Stomach (tissue), 4 donors: ENCODE results near the gene RAPGEF3.

Experiments
- POLR2AphosphoS5 ChIP-seq, 3 donors: sonication (generic); formaldehyde crosslinking; IDR thresholded peaks; one replicate each; pipeline ENCODE4 v1.6.1; 2016; ENCODE audit warnings: antibody characterized with exemption in 3 of 3
- TF ChIP-seq, protein P1 (sequence below), 7 experiments: fragments of 450-650 bp in 4 of 7; fragments of 200-600 bp in 3 of 7; sonication (generic) in 3 of 7; IDR thresholded peaks; one replicate each; pipeline ENCODE4 v1.5.1; 2016 to 2019; ENCODE audit warnings: antibody characterized with exemption in 7 of 7, control low read depth in 2 of 7, mild to moderate bottlenecking in 1 of 7

DNA sequence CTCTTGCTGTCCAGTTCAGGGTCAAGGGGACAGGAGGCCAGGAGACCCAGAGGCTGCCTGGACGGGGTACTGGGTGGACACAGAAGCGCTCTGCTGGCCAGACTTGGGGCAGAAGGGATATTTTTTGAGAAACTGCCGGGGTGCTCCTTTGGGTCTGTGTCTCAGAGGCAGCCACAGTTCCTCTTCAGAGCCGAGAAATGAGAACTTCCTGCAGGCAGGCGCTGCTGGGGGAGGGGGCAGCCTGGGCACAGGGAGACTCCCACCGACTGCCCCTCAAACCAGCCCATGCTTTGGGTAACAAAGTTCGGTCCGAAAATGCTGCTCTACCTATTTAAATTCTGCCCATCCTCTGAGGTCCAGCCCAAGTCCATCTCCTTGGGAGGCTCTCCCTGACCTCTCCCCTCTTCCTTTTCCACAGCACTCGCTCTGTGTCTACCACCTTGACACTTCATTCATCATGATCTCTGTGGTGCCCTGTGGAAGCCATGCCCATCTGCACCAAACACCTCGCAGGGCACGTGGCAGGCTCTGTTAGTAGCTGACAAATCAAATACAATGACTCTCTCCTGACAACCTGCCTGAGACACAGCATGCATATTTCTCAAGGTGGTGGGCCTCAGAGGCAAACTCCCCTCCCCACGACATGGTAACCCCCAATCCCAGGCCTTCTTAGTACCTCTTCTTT lies 44.7 kb upstream of the RAPGEF3 start:
- TF ChIP-seq, protein P1, sequence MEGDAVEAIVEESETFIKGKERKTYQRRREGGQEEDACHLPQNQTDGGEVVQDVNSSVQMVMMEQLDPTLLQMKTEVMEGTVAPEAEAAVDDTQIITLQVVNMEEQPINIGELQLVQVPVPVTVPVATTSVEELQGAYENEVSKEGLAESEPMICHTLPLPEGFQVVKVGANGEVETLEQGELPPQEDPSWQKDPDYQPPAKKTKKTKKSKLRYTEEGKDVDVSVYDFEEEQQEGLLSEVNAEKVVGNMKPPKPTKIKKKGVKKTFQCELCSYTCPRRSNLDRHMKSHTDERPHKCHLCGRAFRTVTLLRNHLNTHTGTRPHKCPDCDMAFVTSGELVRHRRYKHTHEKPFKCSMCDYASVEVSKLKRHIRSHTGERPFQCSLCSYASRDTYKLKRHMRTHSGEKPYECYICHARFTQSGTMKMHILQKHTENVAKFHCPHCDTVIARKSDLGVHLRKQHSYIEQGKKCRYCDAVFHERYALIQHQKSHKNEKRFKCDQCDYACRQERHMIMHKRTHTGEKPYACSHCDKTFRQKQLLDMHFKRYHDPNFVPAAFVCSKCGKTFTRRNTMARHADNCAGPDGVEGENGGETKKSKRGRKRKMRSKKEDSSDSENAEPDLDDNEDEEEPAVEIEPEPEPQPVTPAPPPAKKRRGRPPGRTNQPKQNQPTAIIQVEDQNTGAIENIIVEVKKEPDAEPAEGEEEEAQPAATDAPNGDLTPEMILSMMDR (IDR thresholded peaks at IDR 0.05): no peak
- TF ChIP-seq POLR2AphosphoS5 (IDR thresholded peaks at IDR 0.05): no peak
